Mesodermal cell (in vitro differentiated cells): Measurements from ENCODE around the gene TCF4.

ENCODE experiments used
- H3K27ac ChIP-seq: 2 replicates; pipeline ENCODE4 v1.7.0; 2013; ENCODE audit warnings: mild to moderate bottlenecking, low read depth, low read length, moderate library complexity; ENCODE audit not compliant: severe bottlenecking
- H3K36me3 ChIP-seq: 2 replicates; pipeline ENCODE4 v1.7.1; 2013; ENCODE audit warnings: mild to moderate bottlenecking, low read length, moderate library complexity; ENCODE audit not compliant: control insufficient read depth, insufficient read depth
- H3K4me1 ChIP-seq: one replicate; pipeline ENCODE4 v1.7.1; 2013; ENCODE audit warnings: mild to moderate bottlenecking, low read length; ENCODE audit not compliant: insufficient read depth, control insufficient read depth, poor library complexity, severe bottlenecking
- H3K4me3 ChIP-seq: 2 replicates; pipeline ENCODE4 v1.7.0; 2013; ENCODE audit warnings: low read length, control low read depth, mild to moderate bottlenecking; ENCODE audit not compliant: insufficient read depth, poor library complexity, severe bottlenecking; ENCODE audit errors: extremely low read depth
- H3K9me3 ChIP-seq: 2 replicates; pipeline ENCODE4 v1.7.1; 2013; ENCODE audit warnings: mild to moderate bottlenecking, low read length, moderate library complexity; ENCODE audit not compliant: control insufficient read depth
- WGBS, 2 experiments: methylation state at CpG; one replicate each; pipeline ENCODE4 v1.1.5; 2013; ENCODE audit warnings: missing lambda C conversion rate in 2 of 2; ENCODE audit not compliant: insufficient coverage in 2 of 2; 5-methylcytosine and 5-hydroxymethylcytosine counted together

Gene TCF4

DNA sequence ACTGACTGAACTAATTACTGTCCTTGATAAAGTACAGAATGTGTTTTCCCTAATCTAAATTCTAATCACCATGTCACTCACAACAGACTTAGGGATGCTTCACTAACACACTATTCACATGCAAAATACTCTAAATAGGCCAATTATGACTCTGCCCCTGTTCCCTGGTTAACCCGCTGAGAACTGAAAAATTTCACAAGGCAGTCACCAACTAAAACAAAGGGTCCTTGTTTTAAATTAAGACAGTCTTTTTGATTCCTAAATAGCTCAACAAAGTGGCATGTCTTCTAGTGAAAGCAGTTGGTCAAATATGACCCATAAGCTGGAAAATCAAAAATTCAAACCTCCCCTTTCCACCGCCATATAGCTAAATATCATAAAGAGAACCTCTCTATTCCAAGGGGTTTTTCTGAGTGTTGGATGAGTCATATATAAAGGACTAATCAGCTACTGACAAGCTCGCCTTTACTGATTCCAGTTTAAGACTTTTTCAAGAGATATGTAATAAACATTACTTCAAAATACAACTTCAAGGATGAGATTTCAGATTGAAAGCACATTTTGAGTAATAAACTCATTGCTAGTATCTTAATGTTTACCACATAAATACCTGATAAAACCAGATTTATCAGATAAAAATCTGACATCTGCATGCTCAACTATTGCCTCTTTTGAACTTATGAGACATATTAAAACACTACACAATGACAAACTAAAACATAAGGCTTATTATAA lies 235.8 kb downstream of the TCF4 start:
- Histone ChIP-seq H3K9me3 (no peaks in the 10 kb centered on the region), H3K4me1 (peaks cover 29% of the 10 kb centered on the region), H3K36me3 (peaks cover 16% of the 10 kb centered on the region), H3K4me3 (no peak overlapping the region), H3K27ac (peak overlapping the region; percentile 58)
- WGBS, 2 experiments = no CpG with 5 or more reads among the region's 3 CpGs

DNA sequence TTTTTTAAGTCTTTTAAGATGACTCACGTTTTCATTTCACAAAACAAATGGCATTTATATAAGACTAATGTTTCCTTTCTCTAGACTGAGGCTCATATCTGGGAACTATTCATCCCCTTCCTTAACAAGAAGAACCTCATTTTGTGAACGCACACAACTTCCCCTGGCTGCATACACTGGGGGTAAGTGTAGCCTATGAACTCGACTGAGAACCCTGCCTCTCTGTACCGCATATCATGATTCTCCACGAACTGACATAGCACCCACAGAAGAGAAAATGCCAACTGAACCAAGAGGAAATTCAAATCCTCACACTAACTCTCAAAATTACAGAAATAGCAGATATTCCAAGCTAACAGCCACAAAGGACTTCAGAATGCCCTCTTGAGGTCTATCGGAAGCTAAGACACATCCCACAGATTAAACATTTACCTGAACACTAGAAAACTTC lies 236.7 kb downstream of the TCF4 start:
- Histone ChIP-seq H3K36me3 (peaks cover 19% of the 10 kb centered on the region), H3K4me1 (peaks cover 29% of the 10 kb centered on the region), H3K4me3 (no peak overlapping the region), H3K9me3 (no peaks in the 10 kb centered on the region), H3K27ac (peak overlapping the region; percentile 39)
- WGBS, 2 experiments = 38 to 100% methylated on average over 1 to 4 of the region's 6 CpGs

DNA sequence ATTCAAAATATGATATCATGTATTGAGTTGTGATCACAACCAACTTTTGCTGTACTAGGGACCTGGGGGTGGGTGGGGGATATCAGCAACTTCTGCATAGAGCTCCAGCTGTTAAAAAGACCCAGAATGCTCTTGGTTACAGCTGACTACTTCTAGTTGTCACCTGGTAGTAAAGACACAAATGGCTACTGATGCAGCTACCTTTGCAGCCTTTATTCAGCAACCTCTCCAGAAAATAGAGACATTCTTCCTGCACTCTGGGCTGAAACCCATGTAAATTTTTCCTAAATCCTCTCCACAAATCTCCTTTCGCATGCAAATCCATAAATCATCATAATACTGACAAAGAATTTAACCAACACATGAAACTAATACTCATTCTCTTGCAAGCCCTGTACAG lies 238.3 kb downstream of the TCF4 start:
- Histone ChIP-seq H3K27ac (no peak overlapping the region), H3K36me3 (peaks cover 19% of the 10 kb centered on the region), H3K4me1 (peaks cover 20% of the 10 kb centered on the region), H3K9me3 (no peaks in the 10 kb centered on the region), H3K4me3 (no peak overlapping the region)
- WGBS, 2 experiments = 79 to 86% methylated on average over 1 of the region's 1 CpG

DNA sequence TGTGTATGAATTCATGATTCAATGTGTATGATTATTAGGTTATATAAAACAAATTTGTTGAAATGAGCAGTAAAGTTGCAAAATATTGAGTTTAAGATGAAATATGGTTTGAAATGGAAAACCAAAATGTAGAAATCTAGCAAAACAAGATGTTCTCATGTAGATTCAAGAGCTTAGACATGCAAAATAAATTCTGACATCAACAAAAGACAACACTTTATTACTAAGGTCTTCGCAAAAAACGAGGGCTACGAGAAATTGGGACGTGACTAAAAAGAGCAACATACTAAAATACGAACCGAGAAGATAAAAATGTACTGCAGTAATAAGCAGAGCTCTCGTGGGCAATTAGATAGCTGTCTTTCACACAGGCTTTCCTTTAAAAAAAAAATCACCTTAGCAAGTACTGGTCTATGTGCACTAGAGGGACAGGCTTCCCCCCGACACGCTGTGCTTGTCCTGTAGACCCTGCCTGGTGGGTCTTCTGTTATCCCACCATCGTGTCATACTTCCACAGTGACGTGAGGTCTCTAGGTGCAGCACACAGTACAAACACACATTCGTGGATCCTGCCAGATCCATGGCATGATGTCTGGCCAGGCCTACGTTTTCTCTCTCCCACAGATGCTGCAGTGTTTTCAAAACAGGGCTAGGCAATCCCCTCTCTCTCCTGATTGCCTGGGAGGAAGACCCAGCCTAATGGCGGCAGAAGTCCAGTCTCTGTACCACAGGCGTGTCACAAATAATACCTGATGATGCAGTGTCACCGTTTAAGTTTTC lies 240.8 kb downstream of the TCF4 start:
- no peaks in the 10 kb centered on the region for H3K9me3 ChIP-seq
- H3K36me3 ChIP-seq = peaks cover 19% of the 10 kb centered on the region
- no peak overlapping the region for H3K4me3 ChIP-seq
- no peak overlapping the region for H3K27ac ChIP-seq
- 86 to 93% methylated on average over 13 to 16 of the region's 16 CpGs for WGBS, 2 experiments
- peaks cover 4% of the 10 kb centered on the region for H3K4me1 ChIP-seq

DNA sequence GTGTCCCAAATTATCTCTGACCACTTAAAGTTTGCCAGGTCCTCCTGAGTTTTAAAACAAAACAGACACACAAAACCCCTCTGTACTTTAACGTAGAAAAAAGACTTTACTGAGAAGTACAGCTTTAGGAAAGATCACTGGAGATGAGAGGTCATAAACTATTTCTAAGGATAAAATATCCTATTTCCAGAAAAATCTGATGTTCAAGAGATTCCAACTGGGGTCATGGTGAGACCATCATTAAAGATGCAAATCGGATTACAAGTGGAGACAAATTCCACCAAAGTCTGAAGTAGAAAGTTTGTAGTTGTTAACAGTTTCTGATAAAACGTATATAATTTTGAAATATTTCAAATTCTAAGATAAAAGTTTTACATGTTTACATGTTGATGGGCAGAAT lies 241.6 kb downstream of the TCF4 start:
- no peak overlapping the region for H3K27ac ChIP-seq
- H3K4me1 ChIP-seq = no peaks in the 10 kb centered on the region
- WGBS, 2 experiments = 86% methylated on average over 1 of the region's 3 CpGs; no CpG with 5 or more reads in 1 of the 2 experiments
- H3K4me3 ChIP-seq = no peak overlapping the region
- peaks cover 23% of the 10 kb centered on the region for H3K36me3 ChIP-seq
- H3K9me3 ChIP-seq = no peaks in the 10 kb centered on the region

DNA sequence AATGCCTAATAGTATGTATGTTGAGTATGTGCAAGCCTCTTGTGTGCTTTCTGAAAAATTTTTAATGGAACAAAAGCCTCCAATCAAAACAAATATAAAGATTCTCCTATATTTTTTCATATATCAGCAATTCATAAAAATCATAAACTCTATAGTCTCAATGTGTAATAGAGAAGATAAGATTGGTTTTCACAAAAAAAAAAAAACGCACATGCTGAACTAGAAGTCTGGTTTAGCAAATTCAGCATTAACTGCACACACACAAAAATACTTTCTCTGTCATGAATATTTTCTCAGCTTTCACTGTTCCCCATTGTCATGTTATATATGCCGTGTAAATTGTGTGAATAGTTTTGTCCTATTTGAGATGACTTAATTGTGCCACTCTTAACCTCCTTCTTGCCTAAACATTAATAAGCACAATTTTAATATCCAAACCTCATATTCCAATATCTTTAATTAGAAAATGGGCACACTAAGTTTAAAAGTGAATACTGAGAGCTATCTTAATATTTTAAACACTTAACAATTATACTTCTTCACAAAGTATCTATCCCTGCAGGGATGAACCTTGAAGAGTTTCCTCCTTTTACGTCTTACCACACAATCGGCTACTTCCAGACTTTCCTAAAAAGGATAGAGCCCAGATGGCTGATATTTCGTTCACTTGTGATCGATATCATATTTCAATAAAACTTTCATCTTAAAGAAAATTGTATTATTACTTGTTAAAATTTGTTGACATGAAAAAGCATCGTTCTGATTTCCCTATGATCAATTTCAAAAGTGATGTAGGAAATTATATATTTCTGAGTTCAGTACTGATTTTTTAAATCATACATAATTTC lies 242.7 kb downstream of the TCF4 start:
- 97 to 100% methylated on average over 2 to 3 of the region's 7 CpGs for WGBS, 2 experiments
- Histone ChIP-seq H3K4me1 (peaks cover 5% of the 10 kb centered on the region), H3K9me3 (no peaks in the 10 kb centered on the region), H3K4me3 (no peak overlapping the region), H3K36me3 (peaks cover 18% of the 10 kb centered on the region), H3K27ac (no peak overlapping the region)

DNA sequence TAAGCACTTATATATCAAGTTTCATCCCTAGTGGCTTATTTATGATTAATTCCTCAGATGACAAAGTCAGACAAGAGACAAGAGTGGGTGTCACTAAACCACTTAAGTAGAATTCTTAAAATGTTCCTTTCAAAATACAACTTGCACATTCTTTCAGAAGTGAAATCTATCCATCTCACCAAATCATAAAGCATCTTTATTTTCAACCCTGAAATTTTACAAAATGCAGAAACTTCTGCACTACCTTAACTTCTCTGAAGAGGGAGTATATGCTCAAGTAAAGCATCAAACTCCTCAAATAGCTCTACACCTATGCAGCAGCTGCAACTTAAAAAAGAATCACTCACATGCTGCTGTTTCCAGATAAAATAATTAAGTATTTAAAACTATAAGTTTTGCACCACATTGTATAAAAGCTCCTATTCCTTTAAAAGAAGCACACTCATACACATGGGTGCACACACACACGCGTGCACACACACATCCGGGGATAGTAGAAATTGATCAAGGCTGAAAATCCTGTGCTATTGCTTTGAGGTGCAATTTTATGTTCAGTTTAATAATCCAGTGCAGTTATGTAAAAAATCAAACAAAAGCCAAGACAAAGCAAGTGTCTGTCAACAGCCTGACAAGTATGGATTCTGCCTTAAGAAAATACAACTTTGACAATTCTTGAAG lies 244.5 kb downstream of the TCF4 start:
- no peaks in the 10 kb centered on the region for H3K9me3 ChIP-seq
- 100% methylated on average over 2 of the region's 3 CpGs; no CpG with 5 or more reads in 1 of the 2 experiments for WGBS, 2 experiments
- H3K36me3 ChIP-seq = peaks cover 15% of the 10 kb centered on the region
- H3K4me3 ChIP-seq = no peak overlapping the region
- H3K4me1 ChIP-seq = peaks cover 8% of the 10 kb centered on the region
- no peak overlapping the region for H3K27ac ChIP-seq

DNA sequence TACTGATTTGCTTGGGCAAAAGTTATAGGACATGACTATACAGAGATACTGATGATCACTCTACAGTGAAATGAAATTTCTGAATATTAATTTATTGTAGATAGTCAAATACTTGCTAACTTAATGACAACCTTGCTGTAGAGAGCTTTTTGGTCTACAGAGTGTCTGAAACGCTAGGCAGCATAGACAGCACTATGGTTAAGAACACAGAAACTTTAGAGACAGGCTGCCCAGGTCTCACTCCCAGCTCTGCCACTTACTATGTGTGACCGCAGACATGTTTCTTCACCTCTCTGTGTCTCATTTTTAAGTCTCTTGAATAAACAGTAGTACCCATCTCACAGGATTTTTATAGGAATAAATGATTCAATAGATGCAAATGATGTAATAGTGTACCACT lies 247.0 kb downstream of the TCF4 start:
- Histone ChIP-seq H3K27ac (no peak overlapping the region), H3K36me3 (peaks cover 10% of the 10 kb centered on the region), H3K9me3 (no peaks in the 10 kb centered on the region), H3K4me3 (no peak overlapping the region), H3K4me1 (peaks cover 8% of the 10 kb centered on the region)
- WGBS, 2 experiments = 100% methylated on average over 1 of the region's 2 CpGs

DNA sequence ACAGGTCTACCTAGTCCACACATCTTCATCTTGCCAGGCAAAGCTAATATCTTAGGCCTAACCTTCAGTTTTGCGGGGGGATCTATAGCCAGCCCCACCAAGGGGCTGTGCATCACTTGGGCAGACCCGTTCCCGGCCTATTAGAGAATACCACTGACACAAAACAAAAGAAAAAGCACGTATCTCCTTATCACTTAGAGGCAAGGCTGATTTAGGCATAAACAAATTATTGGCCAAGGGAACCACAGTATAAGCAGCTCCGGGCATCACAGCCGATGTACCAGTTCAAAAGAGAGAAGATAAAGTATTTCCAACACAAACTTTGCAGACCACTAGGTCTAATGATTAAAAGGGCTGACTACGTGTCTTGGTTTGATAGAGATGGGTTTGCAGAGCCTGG lies 248.0 kb downstream of the TCF4 start:
- H3K36me3 ChIP-seq = peaks cover 10% of the 10 kb centered on the region
- H3K4me3 ChIP-seq = no peak overlapping the region
- H3K9me3 ChIP-seq = no peaks in the 10 kb centered on the region
- 86 to 100% methylated on average over 3 to 4 of the region's 7 CpGs for WGBS, 2 experiments
- no peak overlapping the region for H3K27ac ChIP-seq
- peaks cover 8% of the 10 kb centered on the region for H3K4me1 ChIP-seq
